Pulmonary artery endothelial cell (primary cell): ENCODE results near the gene KRT20. TPM values are rescaled to one million over a fixed set of nuclear protein-coding genes. Genes with fewer than 3 reads are reported as not detected.
"Not testable (repeated sequence)": the region's sequence is repeated elsewhere in the genome, so short reads cannot be mapped to it uniquely, and the experiment has no call there.

Source experiments
- DNase-seq: peaks from one replicate; pipeline ENCODE4 v3.0.0-alpha.2; 2011; ENCODE audit warnings: low read depth, low spot score
- total RNA-seq: library from RNA; depleted of rRNA; stranded (reverse); fragments of >200 nt; gene quantifications from 2 replicates; pipeline ENCODE4 v1.2.3, GENCODE V29; 2014

KRT20 gene
- total RNA-seq, 1 donor from 2014 or later, result not detected

- no peak for DNase-seq
Measured at GRCh38 chr17:40900809-40901356, 15.8 kb upstream of the KRT20 start.

GRCh38 chr17:40896916-40897455 is 11.9 kb upstream of the KRT20 start:
- DNase-seq, result no peak

- DNase-seq, result no peak
Measured at GRCh38 chr17:40895106-40895730, 10.2 kb upstream of the KRT20 start.

- no peak for DNase-seq
Measured at GRCh38 chr17:40888196-40888720, 3.2 kb upstream of the KRT20 start.

GRCh38 chr17:40886090-40886489 is 1.0 kb upstream of the KRT20 start:
- DNase-seq, result no peak

- DNase-seq, result no peak
Measured at GRCh38 chr17:40883626-40884334, 1.3 kb downstream of the KRT20 start.

- DNase-seq, result no peak
Measured at GRCh38 chr17:40883031-40883430, 2.0 kb downstream of the KRT20 start.

GRCh38 chr17:40879026-40879425 is 6.0 kb downstream of the KRT20 start:
- no peak for DNase-seq

GRCh38 chr17:40878044-40878443 is 7.0 kb downstream of the KRT20 start:
- no peak for DNase-seq

- no peak for DNase-seq
Measured at GRCh38 chr17:40873801-40874200, 11.2 kb downstream of the KRT20 start.

GRCh38 chr17:40873255-40873654 is 11.8 kb downstream of the KRT20 start:
- no peak for DNase-seq

GRCh38 chr17:40872416-40872815 is 12.6 kb downstream of the KRT20 start:
- DNase-seq, result no peak

GRCh38 chr17:40871316-40871715 is 13.7 kb downstream of the KRT20 start:
- no peak for DNase-seq

GRCh38 chr17:40870136-40870535 is 14.9 kb downstream of the KRT20 start:
- DNase-seq, result no peak

GRCh38 chr17:40866838-40867237 is 18.2 kb downstream of the KRT20 start, which contains the start of gene KRT12:
TSS of gene KRT12 (minus strand) at chr17:40867223. CDS start at chr17:40867186, 37 bp downstream.
- DNase-seq, result no peak

GRCh38 chr17:40864661-40865390 is 20.2 kb downstream of the KRT20 start:
- DNase-seq, result no peak

- DNase-seq, result no peak
Measured at GRCh38 chr17:40862985-40863733, 21.9 kb downstream of the KRT20 start.

- DNase-seq, result no peak
Measured at GRCh38 chr17:40859536-40859935, 25.5 kb downstream of the KRT20 start.

GRCh38 chr17:40858667-40859066 is 26.4 kb downstream of the KRT20 start:
- DNase-seq, result not testable (repeated sequence)

GRCh38 chr17:40857535-40857934 is 27.5 kb downstream of the KRT20 start:
- no peak for DNase-seq
